WTC11 (cell line): ENCODE data around the gene NIN. TPM values are rescaled to one million over a fixed set of nuclear protein-coding genes. Genes with fewer than 3 reads are reported as not detected.
A peak's percentile ranks its signal among the peaks of the same experiment; 100 is the strongest.

ENCODE experiments used
- ATAC-seq: fragments of 200-7000 bp; cut with Tn5 transposase; 2 replicates; pipeline ENCODE4 v1.10.0; 2021; ENCODE audit warnings: mild to moderate bottlenecking, moderate library complexity
- CTCF ChIA-PET: fragments of 300-600 bp; sonication (Branson Sonifier 250); formaldehyde crosslinking; loops from one replicate; lab custom pipeline; 2021; ENCODE audit warnings: antibody characterized with exemption; lab: Charles Lee
- POLR2A ChIA-PET: fragments of 350-600 bp; sonication (Branson Sonifier 250); formaldehyde crosslinking; loops from one replicate; lab custom pipeline; 2021; ENCODE audit warnings: antibody characterized with exemption; lab: Charles Lee
- DNase-seq: peaks from one replicate; pipeline ENCODE4 v3.0.0; 2021; ENCODE audit warnings: low spot score
- H3K27ac Mint-ChIP-seq: 2 replicates; pipeline ENCODE4 v1.8.0; 2021; ENCODE audit warnings: mixed read lengths
- H3K27me3 Mint-ChIP-seq: 2 replicates; pipeline ENCODE4 v1.8.0; 2021; ENCODE audit warnings: low read depth, mild to moderate bottlenecking, moderate library complexity, mixed read lengths
- H3K36me3 Mint-ChIP-seq: 2 replicates; pipeline ENCODE4 v1.8.0; 2021; ENCODE audit warnings: mixed read lengths
- H3K4me1 Mint-ChIP-seq: 2 replicates; pipeline ENCODE4 v1.8.0; 2022; ENCODE audit warnings: mixed read lengths
- H3K4me3 Mint-ChIP-seq: 2 replicates; pipeline ENCODE4 v1.8.0; 2021; ENCODE audit warnings: mild to moderate bottlenecking, moderate library complexity, mixed read lengths
- H3K9me3 Mint-ChIP-seq: 2 replicates; pipeline ENCODE4 v1.8.0; 2021; ENCODE audit warnings: mixed read lengths
- ATF3 ChIP-seq: sonication (generic); formaldehyde crosslinking; conservative IDR thresholded peaks from 2 replicates; pipeline ENCODE4 v1.8.1; 2022; ENCODE audit warnings: mild to moderate bottlenecking, missing genetic modification reagents
- CREB1 ChIP-seq: sonication (generic); formaldehyde crosslinking; IDR thresholded peaks from 2 replicates; pipeline ENCODE4 v1.8.0; 2023; ENCODE audit warnings: mild to moderate bottlenecking, missing genetic modification reagents
- ETV6 ChIP-seq: sonication (generic); formaldehyde crosslinking; IDR thresholded peaks from 2 replicates; pipeline ENCODE4 v1.8.1; 2022; ENCODE audit warnings: mild to moderate bottlenecking, missing genetic modification reagents
- GTF2I ChIP-seq: fragments of 250-450 bp; sonication (Bioruptor Pico); conservative IDR thresholded peaks from 2 replicates; pipeline ENCODE4 v1.4.0; 2021; ENCODE audit warnings: mild to moderate bottlenecking
- HMGXB4 ChIP-seq: sonication (generic); formaldehyde crosslinking; IDR thresholded peaks from 2 replicates; pipeline ENCODE4 v1.8.1; 2023; ENCODE audit warnings: mild to moderate bottlenecking, moderate library complexity, missing genetic modification reagents
- IRF2 ChIP-seq: sonication (generic); formaldehyde crosslinking; IDR thresholded peaks from 2 replicates; pipeline ENCODE4 v1.8.0; 2022; ENCODE audit warnings: low read depth, missing genetic modification reagents, borderline replicate concordance
- NFE2L1 ChIP-seq: sonication (generic); formaldehyde crosslinking; IDR thresholded peaks from 2 replicates; pipeline ENCODE4 v1.8.1; 2023; ENCODE audit warnings: missing genetic modification reagents
- RORB ChIP-seq: fragments of 250-450 bp; sonication (Bioruptor Pico); IDR thresholded peaks from 2 replicates; pipeline ENCODE4 v1.9.0; 2021; ENCODE audit warnings: mild to moderate bottlenecking
- ZBTB21 ChIP-seq: sonication (generic); formaldehyde crosslinking; IDR thresholded peaks from 2 replicates; pipeline ENCODE4 v1.8.1; 2023; ENCODE audit warnings: mild to moderate bottlenecking, missing genetic modification reagents, borderline replicate concordance
- ZNF121 ChIP-seq: sonication (generic); formaldehyde crosslinking; IDR thresholded peaks from 2 replicates; pipeline ENCODE4 v1.8.0; 2023; ENCODE audit warnings: missing genetic modification reagents
- ZNF512 ChIP-seq: sonication (generic); formaldehyde crosslinking; IDR thresholded peaks from 2 replicates; pipeline ENCODE4 v1.8.1; 2022; ENCODE audit warnings: missing genetic modification reagents, borderline replicate concordance
- total RNA-seq: library from RNA; stranded (reverse); gene quantifications from 3 replicates; pipeline ENCODE4 v1.2.3, GENCODE V29; 2021
- TF ChIP-seq, protein P1 (sequence below): sonication (generic); formaldehyde crosslinking; IDR thresholded peaks from 2 replicates; pipeline ENCODE4 v1.8.0; 2023; ENCODE audit warnings: mild to moderate bottlenecking, missing genetic modification reagents
- TF ChIP-seq, protein P2 (sequence below): sonication (generic); formaldehyde crosslinking; IDR thresholded peaks from 2 replicates; pipeline ENCODE4 v1.8.1; 2022; ENCODE audit warnings: low read depth, mild to moderate bottlenecking, moderate library complexity, missing genetic modification reagents, borderline replicate concordance

Gene NIN
- total RNA-seq, 1 experiment from 2014 or later, result 23.8 TPM

DNA sequence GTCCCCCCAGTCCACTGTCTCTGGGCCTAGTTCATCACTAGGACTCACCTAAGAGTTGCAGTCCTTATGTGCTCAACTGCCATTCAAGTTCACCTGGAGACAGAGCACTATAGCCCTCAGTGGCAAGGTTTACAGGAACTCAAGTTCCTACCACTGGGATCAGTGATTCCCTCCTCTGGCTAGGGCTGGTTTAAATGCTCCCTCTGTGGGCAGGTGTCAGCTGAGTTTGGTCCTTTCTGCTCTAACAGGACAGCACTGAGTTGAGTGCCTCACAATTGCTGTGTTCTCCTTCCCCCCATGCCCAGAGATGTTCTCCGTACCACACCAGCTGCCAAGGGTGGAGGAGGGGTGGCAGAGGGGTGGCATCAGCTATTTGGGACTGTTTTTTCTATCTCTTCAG, 142.1 kb downstream of the NIN start:
- ChIA-PET POLR2A (no interaction called here), CTCF (interaction anchor here (0.7 kb wide), 1 partner anchor 25 kb away, joined by 4 read pairs; no protein-coding TSS in a partner anchor)
- peak; percentile 94 for ATAC-seq
- 0 out of 2 replicates have a peak overlapping the region, but pooled peaks have one; percentile 38 for H3K27ac Mint-ChIP-seq
- H3K4me3 Mint-ChIP-seq, result no peak overlapping the region
- peaks cover 6% of the 10 kb centered on the region for H3K36me3 Mint-ChIP-seq
- no peak for DNase-seq
- no peaks in the 10 kb centered on the region for H3K4me1 Mint-ChIP-seq
- peaks cover 7% of the 10 kb centered on the region for H3K9me3 Mint-ChIP-seq
- no peaks in the 10 kb centered on the region; the same call in 1 of the 2 replicates for H3K27me3 Mint-ChIP-seq
- TF ChIP-seq ZNF121 (CRISPR knock-in tag) (peak; percentile 71; the same call in 1 of the 2 replicates), ZBTB21 (CRISPR knock-in tag) (0 out of 2 replicates have a peak, but pooled peaks have one; percentile 28), HMGXB4 (CRISPR knock-in tag) (no peak), ZNF512 (CRISPR knock-in tag) (no peak)
- TF ChIP-seq, protein P1, sequence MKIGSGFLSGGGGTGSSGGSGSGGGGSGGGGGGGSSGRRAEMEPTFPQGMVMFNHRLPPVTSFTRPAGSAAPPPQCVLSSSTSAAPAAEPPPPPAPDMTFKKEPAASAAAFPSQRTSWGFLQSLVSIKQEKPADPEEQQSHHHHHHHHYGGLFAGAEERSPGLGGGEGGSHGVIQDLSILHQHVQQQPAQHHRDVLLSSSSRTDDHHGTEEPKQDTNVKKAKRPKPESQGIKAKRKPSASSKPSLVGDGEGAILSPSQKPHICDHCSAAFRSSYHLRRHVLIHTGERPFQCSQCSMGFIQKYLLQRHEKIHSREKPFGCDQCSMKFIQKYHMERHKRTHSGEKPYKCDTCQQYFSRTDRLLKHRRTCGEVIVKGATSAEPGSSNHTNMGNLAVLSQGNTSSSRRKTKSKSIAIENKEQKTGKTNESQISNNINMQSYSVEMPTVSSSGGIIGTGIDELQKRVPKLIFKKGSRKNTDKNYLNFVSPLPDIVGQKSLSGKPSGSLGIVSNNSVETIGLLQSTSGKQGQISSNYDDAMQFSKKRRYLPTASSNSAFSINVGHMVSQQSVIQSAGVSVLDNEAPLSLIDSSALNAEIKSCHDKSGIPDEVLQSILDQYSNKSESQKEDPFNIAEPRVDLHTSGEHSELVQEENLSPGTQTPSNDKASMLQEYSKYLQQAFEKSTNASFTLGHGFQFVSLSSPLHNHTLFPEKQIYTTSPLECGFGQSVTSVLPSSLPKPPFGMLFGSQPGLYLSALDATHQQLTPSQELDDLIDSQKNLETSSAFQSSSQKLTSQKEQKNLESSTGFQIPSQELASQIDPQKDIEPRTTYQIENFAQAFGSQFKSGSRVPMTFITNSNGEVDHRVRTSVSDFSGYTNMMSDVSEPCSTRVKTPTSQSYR (CRISPR knock-in tag), result no peak

DNA sequence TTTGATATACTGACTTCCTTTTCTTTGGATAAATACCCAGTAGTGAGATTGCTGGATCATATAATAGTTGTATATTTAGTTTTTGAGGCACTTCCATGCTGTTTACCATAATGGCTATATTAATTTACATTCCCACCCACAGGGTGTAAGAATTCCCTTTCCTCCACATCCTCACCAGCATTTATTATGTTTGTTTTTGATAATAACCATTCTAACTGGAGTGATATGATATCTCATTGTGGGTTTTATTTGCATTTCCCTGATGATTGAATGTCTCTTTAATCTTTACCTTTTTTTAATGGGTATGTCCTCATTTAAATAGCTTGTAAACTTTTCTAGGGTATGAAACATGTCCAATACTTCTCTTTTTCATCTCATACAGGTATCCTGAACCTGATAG, 151.3 kb downstream of the NIN start:
- DNase-seq (no peak), ATAC-seq (no peak)
- no peaks in the 10 kb centered on the region for H3K9me3 Mint-ChIP-seq
- no peak overlapping the region for H3K27ac Mint-ChIP-seq
- H3K4me3 Mint-ChIP-seq, result no peak overlapping the region
- H3K27me3 Mint-ChIP-seq, result no peaks in the 10 kb centered on the region
- TF ChIP-seq RORB (CRISPR knock-in tag) (no peak), GTF2I (CRISPR knock-in tag) (no peak)
- TF ChIP-seq, protein P2, sequence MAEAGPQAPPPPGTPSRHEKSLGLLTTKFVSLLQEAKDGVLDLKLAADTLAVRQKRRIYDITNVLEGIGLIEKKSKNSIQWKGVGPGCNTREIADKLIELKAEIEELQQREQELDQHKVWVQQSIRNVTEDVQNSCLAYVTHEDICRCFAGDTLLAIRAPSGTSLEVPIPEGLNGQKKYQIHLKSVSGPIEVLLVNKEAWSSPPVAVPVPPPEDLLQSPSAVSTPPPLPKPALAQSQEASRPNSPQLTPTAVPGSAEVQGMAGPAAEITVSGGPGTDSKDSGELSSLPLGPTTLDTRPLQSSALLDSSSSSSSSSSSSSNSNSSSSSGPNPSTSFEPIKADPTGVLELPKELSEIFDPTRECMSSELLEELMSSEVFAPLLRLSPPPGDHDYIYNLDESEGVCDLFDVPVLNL, result no peak
- peaks cover 12% of the 10 kb centered on the region for H3K4me1 Mint-ChIP-seq
- H3K36me3 Mint-ChIP-seq, result no peaks in the 10 kb centered on the region
- CTCF ChIA-PET, result no interaction called here
- POLR2A ChIA-PET, result no interaction called here

GRCh38 chr14:50678163-50678562, 152.8 kb downstream of the NIN start:
- ATAC-seq (peak; percentile 44), DNase-seq (no peak)
- Mint-ChIP-seq H3K27ac (0 out of 2 replicates have a peak overlapping the region, but pooled peaks have one; percentile 58), H3K36me3 (no peaks in the 10 kb centered on the region), H3K27me3 (no peaks in the 10 kb centered on the region), H3K9me3 (no peaks in the 10 kb centered on the region)
- TF ChIP-seq IRF2 (no peak), NFE2L1 (CRISPR knock-in tag) (no peak), ETV6 (CRISPR knock-in tag) (no peak), ATF3 (CRISPR knock-in tag) (no peak), RORB (CRISPR knock-in tag) (no peak), CREB1 (CRISPR knock-in tag) (no peak)
- TF ChIP-seq, all 79 proteins: peak for 0
- POLR2A ChIA-PET, result interaction anchor here (1.2 kb wide), 1 partner anchor 9 kb away, joined by 3 read pairs; no protein-coding TSS in a partner anchor
- CTCF ChIA-PET, result no interaction called here
- Mint-ChIP-seq H3K4me3 (no peak overlapping the region), H3K4me1 (peaks cover 15% of the 10 kb centered on the region)
